CD8-positive, alpha-beta memory T cell (primary cell): ENCODE results near the gene AOPEP. TPM values are rescaled to one million over a fixed set of nuclear protein-coding genes. Genes with fewer than 3 reads are reported as not detected.

ENCODE experiments used
- CTCF ChIA-PET: fragments of 350-600 bp; sonication (Branson Sonifier 250); formaldehyde crosslinking; loops from one replicate; lab custom pipeline; 2021; ENCODE audit warnings: antibody characterized with exemption; lab: Charles Lee
- POLR2A ChIA-PET: fragments of 350-600 bp; sonication (Branson Sonifier 250); formaldehyde crosslinking; loops from one replicate; lab custom pipeline; 2021; ENCODE audit warnings: antibody characterized with exemption; lab: Charles Lee
- DNase-seq, 5 donors: peaks; one replicate each; pipeline versions ENCODE4 v3.0.0 to v3.0.0-alpha.2; 2020 to 2022; ENCODE audit warnings: mixed read lengths in 1 of 5
- H3K27ac ChIP-seq: one replicate; pipeline ENCODE4 v1.7.0; 2013; ENCODE audit warnings: low read depth, mild to moderate bottlenecking, low read length, moderate library complexity
- H3K27me3 ChIP-seq: 2 replicates; pipeline ENCODE4 v1.7.0; 2013; ENCODE audit warnings: low read length, mild to moderate bottlenecking; ENCODE audit not compliant: insufficient read depth, poor library complexity, severe bottlenecking
- H3K36me3 ChIP-seq: 2 replicates; pipeline ENCODE4 v1.7.0; 2013; ENCODE audit warnings: mild to moderate bottlenecking, low read length, moderate library complexity; ENCODE audit not compliant: insufficient read depth
- H3K4me1 ChIP-seq: 2 replicates; pipeline ENCODE4 v1.7.0; 2013; ENCODE audit warnings: mild to moderate bottlenecking, low read length, moderate library complexity; ENCODE audit not compliant: insufficient read depth
- H3K4me3 ChIP-seq: 2 replicates; pipeline ENCODE4 v1.7.0; 2013; ENCODE audit warnings: mild to moderate bottlenecking, low read length
- H3K9me3 ChIP-seq: 2 replicates; pipeline ENCODE4 v1.7.0; 2013; ENCODE audit warnings: mild to moderate bottlenecking, low read length
- H3K27ac Mint-ChIP-seq, 8 donors: one replicate each; pipeline ENCODE4 v1.8.0; 2020 to 2021; ENCODE audit warnings: mixed read lengths in 8 of 8, mild to moderate bottlenecking in 6 of 8, inconsistent platforms in 3 of 8, moderate library complexity in 3 of 8
- H3K27me3 Mint-ChIP-seq, 2 donors: one replicate each; pipeline ENCODE4 v1.8.0; 2020 to 2021; ENCODE audit warnings: mixed read lengths in 2 of 2, mild to moderate bottlenecking in 1 of 2, moderate library complexity in 1 of 2
- H3K36me3 Mint-ChIP-seq, 3 donors: one replicate each; pipeline ENCODE4 v1.8.0; 2020 to 2021; ENCODE audit warnings: mixed read lengths in 3 of 3, inconsistent platforms in 1 of 3, mild to moderate bottlenecking in 1 of 3
- H3K4me1 Mint-ChIP-seq, 3 donors: one replicate each; pipeline ENCODE4 v1.8.0; 2020 to 2021; ENCODE audit warnings: mixed read lengths in 3 of 3, inconsistent platforms in 1 of 3, mild to moderate bottlenecking in 1 of 3
- H3K4me3 Mint-ChIP-seq, 7 donors: one replicate each; pipeline ENCODE4 v1.8.0; 2020 to 2021; ENCODE audit warnings: mixed read lengths in 7 of 7, mild to moderate bottlenecking in 6 of 7, moderate library complexity in 4 of 7, inconsistent platforms in 2 of 7
- H3K9me3 Mint-ChIP-seq, 5 donors: one replicate each; pipeline ENCODE4 v1.8.0; 2020 to 2022; ENCODE audit warnings: mixed read lengths in 5 of 5, mild to moderate bottlenecking in 3 of 5, moderate library complexity in 2 of 5, inconsistent platforms in 1 of 5
- polyA plus RNA-seq: library from polyadenylated mRNA; unstranded; fragments of 300-500 nt; fragmentation: Illumina TruSeq; gene quantifications from one replicate; pipeline ENCODE4 v1.2.3, GENCODE V29; 2021
- total RNA-seq, 2 experiments: library from RNA; stranded (reverse); gene quantifications; one replicate each; pipeline ENCODE4 v1.2.3, GENCODE V29; 2021

AOPEP gene
- total and polyA plus RNA-seq, 3 experiments from 2014 or later = 4.2 to 7.1 (median 6.9) TPM

DNA sequence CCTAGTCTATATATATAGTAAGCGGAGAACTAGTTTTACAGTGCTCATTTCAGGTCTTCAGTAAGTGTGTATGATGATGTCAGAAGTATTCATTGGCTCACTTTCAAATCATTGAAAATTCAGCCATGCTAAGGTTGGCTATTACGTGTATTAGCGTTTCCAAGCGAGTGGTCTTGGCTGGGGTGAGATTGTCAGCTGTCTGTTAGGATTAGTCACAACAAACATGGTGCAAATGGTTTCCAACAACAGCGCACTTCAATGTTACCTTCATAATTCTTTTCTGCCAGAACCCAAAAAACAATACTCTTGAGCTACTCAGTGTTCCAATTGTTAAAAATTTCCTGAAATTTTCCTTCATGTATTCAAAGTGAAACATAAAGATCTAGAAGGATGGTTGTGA lies 283.0 kb downstream of the AOPEP start:
- ChIA-PET POLR2A (no interaction called here), CTCF (no interaction called here)
- peaks cover 0 to 3% of the 10 kb centered on the region in 2 donors for H3K27me3 Mint-ChIP-seq

DNA sequence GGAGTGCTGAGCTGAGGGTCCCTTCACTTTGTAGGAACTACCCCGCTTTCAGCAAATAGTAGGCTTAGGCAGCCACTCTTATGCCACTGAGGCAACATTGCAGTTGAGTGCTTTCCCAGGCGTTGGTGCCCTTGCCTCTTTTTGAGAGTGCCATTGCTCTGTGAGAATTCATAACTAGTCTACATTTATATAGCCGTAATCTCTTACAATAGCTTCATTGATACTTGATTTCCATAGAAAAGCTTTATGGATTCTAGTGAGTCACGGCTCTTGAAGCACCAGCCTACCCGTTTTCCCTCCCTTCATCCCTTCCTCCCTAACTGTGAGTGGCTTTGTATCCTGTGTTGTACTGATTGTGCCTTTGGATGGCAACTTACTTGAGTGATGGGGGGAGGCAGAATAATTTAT lies 283.9 kb downstream of the AOPEP start:
- no peak for DNase-seq
- Histone ChIP-seq H3K4me3 (no peak overlapping the region), H3K9me3 (no peaks in the 10 kb centered on the region), H3K36me3 (no peaks in the 10 kb centered on the region), H3K27me3 (no peaks in the 10 kb centered on the region), H3K27ac (no peak overlapping the region), H3K4me1 (no peaks in the 10 kb centered on the region)
- Mint-ChIP-seq H3K4me3 (no peak overlapping the region), H3K36me3 (peaks cover 0 to 5% (median 0%) of the 10 kb centered on the region in 3 donors), H3K4me1 (peaks cover 2 to 7% (median 3%) of the 10 kb centered on the region in 3 donors), H3K27ac (no peak overlapping the region), H3K9me3 (no peaks in the 10 kb centered on the region), H3K27me3 (peaks cover 0 to 1% of the 10 kb centered on the region in 2 donors)
- CTCF ChIA-PET = no interaction called here
- POLR2A ChIA-PET = no interaction called here

More for the DNA sequence above, 283.0 kb downstream of the AOPEP start:
- peaks cover 0 to 5% (median 0%) of the 10 kb centered on the region in 3 donors for H3K36me3 Mint-ChIP-seq
- H3K4me3 Mint-ChIP-seq = no peak overlapping the region
- Histone ChIP-seq H3K9me3 (no peaks in the 10 kb centered on the region), H3K36me3 (no peaks in the 10 kb centered on the region), H3K4me1 (no peaks in the 10 kb centered on the region), H3K27me3 (no peaks in the 10 kb centered on the region), H3K27ac (no peak overlapping the region), H3K4me3 (no peak overlapping the region)
- H3K9me3 Mint-ChIP-seq = no peaks in the 10 kb centered on the region
- peaks cover 3 to 8% (median 5%) of the 10 kb centered on the region in 3 donors for H3K4me1 Mint-ChIP-seq
- H3K27ac Mint-ChIP-seq = no peak overlapping the region
- DNase-seq = no peak

DNA sequence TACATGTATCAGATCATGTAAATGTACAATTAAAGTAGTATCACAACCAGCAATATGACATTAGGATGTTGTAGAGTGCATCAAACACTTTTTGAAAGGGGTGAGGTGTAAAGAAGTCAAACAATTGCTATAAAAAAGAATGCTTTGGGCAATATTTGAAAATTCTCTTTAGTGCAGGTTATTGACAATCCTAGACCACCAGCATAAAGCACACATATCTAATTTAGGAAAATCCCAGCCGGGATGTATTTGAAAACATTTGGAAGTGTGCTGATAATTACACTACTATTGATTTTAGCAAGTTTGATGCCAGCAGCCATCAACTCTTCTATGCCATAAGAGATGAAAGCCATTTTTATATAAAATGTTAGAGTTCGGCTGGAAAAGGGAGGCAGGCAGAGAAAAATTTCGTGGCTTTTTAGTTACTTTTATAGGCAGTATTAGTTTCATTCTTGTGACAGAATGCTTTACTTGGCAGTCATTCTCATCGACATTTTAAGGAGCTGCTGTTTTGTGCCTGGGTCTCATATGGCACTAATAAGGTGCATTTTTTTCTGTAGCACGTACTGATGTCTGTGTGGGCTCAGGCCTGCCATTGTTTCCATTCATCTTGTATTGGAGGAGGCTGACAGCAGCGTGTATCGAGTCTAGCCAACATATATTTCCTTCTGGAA lies 285.7 kb downstream of the AOPEP start:
- Histone ChIP-seq H3K4me1 (no peaks in the 10 kb centered on the region), H3K27me3 (no peaks in the 10 kb centered on the region), H3K4me3 (no peak overlapping the region), H3K27ac (no peak overlapping the region), H3K36me3 (no peaks in the 10 kb centered on the region), H3K9me3 (no peaks in the 10 kb centered on the region)
- H3K4me3 Mint-ChIP-seq = no peak overlapping the region
- no peaks in the 10 kb centered on the region for H3K9me3 Mint-ChIP-seq
- no peak overlapping the region for H3K27ac Mint-ChIP-seq
- H3K27me3 Mint-ChIP-seq = no peaks in the 10 kb centered on the region
- ChIA-PET POLR2A (no interaction called here), CTCF (no interaction called here)
- no peaks in the 10 kb centered on the region for H3K4me1 Mint-ChIP-seq
- peaks cover 0 to 4% (median 0%) of the 10 kb centered on the region in 3 donors for H3K36me3 Mint-ChIP-seq
- DNase-seq = no peak

DNA sequence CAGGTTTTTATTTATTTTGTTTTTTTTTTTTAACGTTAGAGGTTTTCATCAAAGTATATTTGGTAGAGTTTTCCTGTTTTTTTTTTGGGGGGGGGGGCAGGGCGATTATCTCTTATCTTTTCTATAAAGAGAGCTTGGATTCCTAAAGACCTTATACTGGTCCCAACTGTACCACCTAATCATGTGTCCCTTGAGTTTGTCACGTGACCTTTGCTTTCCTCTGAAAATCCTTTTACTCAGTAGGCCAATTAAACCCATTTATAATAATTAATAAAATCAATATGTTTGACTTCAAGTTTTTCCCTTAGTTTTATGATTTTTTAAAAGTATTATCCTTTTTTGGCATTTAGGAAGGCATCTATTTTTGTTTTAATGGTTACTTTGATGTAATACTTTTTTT lies 286.4 kb downstream of the AOPEP start:
- H3K9me3 ChIP-seq = no peaks in the 10 kb centered on the region
- Mint-ChIP-seq H3K27me3 (no peaks in the 10 kb centered on the region), H3K27ac (no peak overlapping the region), H3K4me1 (no peaks in the 10 kb centered on the region), H3K4me3 (no peak overlapping the region), H3K36me3 (peaks cover 0 to 4% (median 0%) of the 10 kb centered on the region in 3 donors), H3K9me3 (no peaks in the 10 kb centered on the region)
- no peak overlapping the region for H3K4me3 ChIP-seq
- ChIA-PET CTCF (no interaction called here), POLR2A (no interaction called here)
- H3K36me3 ChIP-seq = no peaks in the 10 kb centered on the region
- DNase-seq = no peak
- H3K27me3 ChIP-seq = no peaks in the 10 kb centered on the region
- H3K4me1 ChIP-seq = no peaks in the 10 kb centered on the region
- H3K27ac ChIP-seq = no peak overlapping the region

DNA sequence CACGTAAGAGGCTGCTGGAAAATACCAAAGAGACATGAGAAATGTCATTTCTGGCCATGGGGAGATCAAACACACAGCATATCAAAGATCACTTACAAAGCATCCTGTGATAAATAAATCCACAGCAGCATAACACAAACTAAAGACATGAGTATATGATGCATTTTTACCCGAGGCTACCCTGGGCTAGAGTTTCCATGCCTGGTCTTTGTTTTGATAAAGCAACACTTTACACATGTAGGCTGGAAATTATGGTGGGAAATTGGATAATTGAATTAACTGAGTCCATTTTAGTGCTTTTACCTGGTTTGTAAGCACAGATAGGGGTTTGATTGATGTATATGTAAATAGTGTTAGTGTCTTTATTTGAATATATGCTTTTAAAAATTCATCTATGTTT lies 288.4 kb downstream of the AOPEP start:
- POLR2A ChIA-PET = no interaction called here
- Mint-ChIP-seq H3K36me3 (peaks cover under 1 to 6% (median under 1%) of the 10 kb centered on the region in 3 donors), H3K4me3 (no peak overlapping the region), H3K27me3 (no peaks in the 10 kb centered on the region), H3K4me1 (no peaks in the 10 kb centered on the region), H3K9me3 (no peaks in the 10 kb centered on the region), H3K27ac (no peak overlapping the region)
- H3K4me3 ChIP-seq = no peak overlapping the region
- H3K4me1 ChIP-seq = no peaks in the 10 kb centered on the region
- no peak overlapping the region for H3K27ac ChIP-seq
- no peaks in the 10 kb centered on the region for H3K36me3 ChIP-seq
- CTCF ChIA-PET = no interaction called here
- no peaks in the 10 kb centered on the region for H3K9me3 ChIP-seq
- H3K27me3 ChIP-seq = no peaks in the 10 kb centered on the region
- no peak for DNase-seq

DNA sequence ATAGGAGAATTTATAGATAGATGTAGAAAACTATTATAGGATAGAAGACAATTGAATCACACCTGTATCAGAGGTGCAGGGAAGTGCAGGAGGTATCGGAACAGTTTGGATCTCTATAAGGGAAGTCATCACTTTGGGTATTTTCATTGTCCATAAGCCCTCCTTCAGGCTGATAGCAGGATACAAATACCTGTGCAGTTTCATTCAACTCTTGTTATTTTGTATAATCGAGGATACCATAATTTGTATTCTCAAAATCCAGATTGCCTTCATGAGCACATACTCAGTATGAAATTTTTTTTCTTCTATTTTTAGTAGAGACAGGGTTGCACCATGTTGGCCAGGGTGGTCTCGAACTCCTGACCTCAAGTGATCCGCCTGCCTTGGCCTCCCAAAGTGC lies 289.1 kb downstream of the AOPEP start:
- POLR2A ChIA-PET = no interaction called here
- Mint-ChIP-seq H3K4me1 (no peaks in the 10 kb centered on the region), H3K4me3 (no peak overlapping the region), H3K36me3 (peaks cover 3 to 6% (median 3%) of the 10 kb centered on the region in 3 donors), H3K27ac (no peak overlapping the region), H3K9me3 (no peaks in the 10 kb centered on the region), H3K27me3 (no peaks in the 10 kb centered on the region)
- no peak overlapping the region for H3K27ac ChIP-seq
- DNase-seq = no peak
- no peaks in the 10 kb centered on the region for H3K36me3 ChIP-seq
- H3K9me3 ChIP-seq = no peaks in the 10 kb centered on the region
- H3K4me1 ChIP-seq = no peaks in the 10 kb centered on the region
- H3K27me3 ChIP-seq = no peaks in the 10 kb centered on the region
- no peak overlapping the region for H3K4me3 ChIP-seq
- CTCF ChIA-PET = no interaction called here

DNA sequence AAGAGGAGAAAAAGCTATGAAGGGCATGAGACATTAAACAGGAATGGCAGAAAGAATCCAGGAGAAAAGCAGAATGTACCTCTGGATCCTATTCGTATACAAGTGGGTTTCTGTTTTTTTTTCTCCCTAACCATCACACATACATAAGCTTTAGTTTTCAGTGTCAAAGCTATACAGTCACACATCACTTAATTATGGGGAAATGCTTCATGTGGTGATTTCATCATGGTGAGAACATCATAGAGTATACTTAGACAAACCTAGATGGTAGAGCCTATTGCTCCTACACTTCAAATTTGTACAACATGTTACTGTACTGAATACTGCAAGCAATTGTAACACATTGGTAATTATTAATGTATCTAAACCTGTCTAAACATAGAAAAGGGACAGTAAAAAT lies 290.6 kb downstream of the AOPEP start:
- Histone ChIP-seq H3K9me3 (no peaks in the 10 kb centered on the region), H3K4me1 (no peaks in the 10 kb centered on the region), H3K4me3 (no peak overlapping the region), H3K27me3 (no peaks in the 10 kb centered on the region), H3K27ac (no peak overlapping the region), H3K36me3 (no peaks in the 10 kb centered on the region)
- H3K27me3 Mint-ChIP-seq = no peaks in the 10 kb centered on the region
- no peak overlapping the region for H3K27ac Mint-ChIP-seq
- no peaks in the 10 kb centered on the region for H3K9me3 Mint-ChIP-seq
- CTCF ChIA-PET = interaction anchor here (1.0 kb wide), 1 partner anchor 34 kb away, joined by 5 read pairs; no protein-coding TSS in a partner anchor
- no peak for DNase-seq
- H3K4me3 Mint-ChIP-seq = no peak overlapping the region
- peaks cover 5 to 9% (median 6%) of the 10 kb centered on the region in 3 donors for H3K36me3 Mint-ChIP-seq
- POLR2A ChIA-PET = no interaction called here
- no peaks in the 10 kb centered on the region for H3K4me1 Mint-ChIP-seq

DNA sequence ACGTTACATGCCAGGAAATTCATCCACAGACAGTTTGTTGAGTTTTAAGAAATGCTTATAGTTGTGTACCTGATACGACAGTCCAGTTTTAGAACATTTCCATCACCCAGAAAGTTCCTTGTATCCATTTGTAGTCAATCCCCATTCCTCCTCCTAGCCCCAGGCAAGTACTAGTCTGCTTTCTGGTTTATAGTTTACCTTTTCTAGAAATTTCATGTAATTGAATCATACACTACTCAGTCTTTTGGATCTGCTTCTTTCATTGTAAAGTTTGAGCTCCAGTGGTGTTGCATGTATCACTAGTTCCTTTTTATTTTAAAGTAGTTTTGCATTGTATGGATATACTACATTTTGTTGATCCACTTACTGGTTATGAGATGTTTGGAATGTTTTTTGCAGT lies 291.2 kb downstream of the AOPEP start:
- Histone ChIP-seq H3K27ac (no peak overlapping the region), H3K9me3 (no peaks in the 10 kb centered on the region), H3K4me1 (no peaks in the 10 kb centered on the region), H3K27me3 (no peaks in the 10 kb centered on the region), H3K36me3 (no peaks in the 10 kb centered on the region), H3K4me3 (no peak overlapping the region)
- Mint-ChIP-seq H3K4me3 (no peak overlapping the region), H3K36me3 (peaks cover 5 to 9% (median 6%) of the 10 kb centered on the region in 3 donors), H3K27me3 (no peaks in the 10 kb centered on the region), H3K4me1 (no peaks in the 10 kb centered on the region), H3K9me3 (no peaks in the 10 kb centered on the region), H3K27ac (no peak overlapping the region)
- no peak for DNase-seq
- ChIA-PET CTCF (no interaction called here), POLR2A (no interaction called here)
